HepG2 (cell line): ENCODE results near the gene OSBPL2. TPM values are rescaled to one million over a fixed set of nuclear protein-coding genes. Genes with fewer than 3 reads are reported as not detected.

Experiments
- AKAP8 ChIP-seq: sonication (generic); formaldehyde crosslinking; IDR thresholded peaks from 2 replicates; pipeline ENCODE4 v1.5.1; 2020; ENCODE audit warnings: mild to moderate bottlenecking, missing genetic modification reagents
- ATRX ChIP-seq: sonication (generic); formaldehyde crosslinking; IDR thresholded peaks from 2 replicates; pipeline ENCODE4 v1.4.0; 2020; ENCODE audit warnings: missing genetic modification reagents, borderline replicate concordance
- CHD2 ChIP-seq: IDR thresholded peaks from 2 replicates; pipeline ENCODE4 v1.6.1; 2011; ENCODE audit warnings: low read depth, low read length, improper control_type of control experiment
- E2F5 ChIP-seq: sonication (generic); formaldehyde crosslinking; conservative IDR thresholded peaks from 2 replicates; pipeline ENCODE4 v1.4.0; 2020; ENCODE audit warnings: missing genetic modification reagents
- PHB2 ChIP-seq: fragments of 450-650 bp; IDR thresholded peaks from 2 replicates; pipeline ENCODE4 v1.6.1; 2018; ENCODE audit not compliant: partially characterized antibody
- RNF2 ChIP-seq: fragments of 450-650 bp; conservative IDR thresholded peaks from 2 replicates; pipeline ENCODE4 v1.6.1; 2016; ENCODE audit warnings: low read depth
- SIX4 ChIP-seq: sonication (generic); formaldehyde crosslinking; IDR thresholded peaks from 2 replicates; pipeline ENCODE4 v1.4.0; 2020; ENCODE audit warnings: missing genetic modification reagents
- SOX13 ChIP-seq, 3 experiments: fragments of 450-650 bp in 1 of 3; sonication (generic) in 1 of 3; formaldehyde crosslinking in 1 of 3; IDR thresholded peaks in 2 of 3; conservative IDR thresholded peaks in 1 of 3; 2 replicates each; pipeline versions ENCODE4 v1.5.0 to v1.6.1; 2016 to 2020; ENCODE audit warnings: antibody characterized with exemption in 1 of 3, mild to moderate bottlenecking in 1 of 3, missing compliant biosample characterization in 1 of 3, missing genetic modification reagents in 1 of 3, moderate library complexity in 1 of 3
- TGIF2 ChIP-seq: IDR thresholded peaks from 2 replicates; pipeline ENCODE4 v1.6.1; 2016; ENCODE audit warnings: control low read depth, missing compliant biosample characterization
- THAP11 ChIP-seq: IDR thresholded peaks from 2 replicates; pipeline ENCODE4 v1.6.1; 2016; ENCODE audit warnings: missing biosample characterization, missing genetic modification reagents
- TOE1 ChIP-seq: sonication (generic); formaldehyde crosslinking; IDR thresholded peaks from 2 replicates; pipeline ENCODE4 v1.4.0; 2020; ENCODE audit warnings: mild to moderate bottlenecking, missing genetic modification reagents
- ZBTB21 ChIP-seq: sonication (generic); formaldehyde crosslinking; IDR thresholded peaks from 2 replicates; pipeline ENCODE4 v1.4.0; 2020; ENCODE audit warnings: missing genetic modification reagents
- ZNF34 ChIP-seq: sonication (generic); formaldehyde crosslinking; IDR thresholded peaks from 2 replicates; pipeline ENCODE4 v1.4.0; 2020; ENCODE audit warnings: mild to moderate bottlenecking, missing genetic modification reagents, borderline replicate concordance
- ZNF382 ChIP-seq: sonication (generic); formaldehyde crosslinking; IDR thresholded peaks from 2 replicates; pipeline ENCODE4 v1.5.0; 2020; ENCODE audit warnings: missing genetic modification reagents, mild to moderate bottlenecking, borderline replicate concordance
- ZNF691 ChIP-seq: sonication (generic); formaldehyde crosslinking; IDR thresholded peaks from 2 replicates; pipeline ENCODE4 v1.4.0; 2020; ENCODE audit warnings: missing genetic modification reagents, low read depth, mild to moderate bottlenecking, borderline replicate concordance
- ZNF709 ChIP-seq: sonication (generic); formaldehyde crosslinking; IDR thresholded peaks from 2 replicates; pipeline ENCODE4 v1.5.0; 2020; ENCODE audit warnings: mild to moderate bottlenecking, missing genetic modification reagents
- polyA plus RNA-seq, 8 experiments: library from polyadenylated mRNA; depleted of rRNA in 3 of 8; stranded (reverse) in 7 of 8; unstranded in 1 of 8; fragments of >200 nt; fragmentation: Illumina TruSeq in 4 of 8; extraction: Trizol in 4 of 8; gene quantifications; 2 replicates each; pipeline versions ENCODE4 v1.2.1 to v1.2.3, GENCODE V29; 2011 to 2016; ENCODE audit warnings: low read depth in 4 of 8, missing spikeins in 1 of 8, mixed read lengths in 1 of 8; ENCODE audit not compliant: insufficient read depth in 1 of 8
- total RNA-seq, 5 experiments: library from RNA; depleted of rRNA; stranded (reverse); fragments of >200 nt; fragmentation: Illumina TruSeq; extraction: Trizol; gene quantifications; 2 replicates each; pipeline ENCODE4 v1.2.3, GENCODE V29; 2016; ENCODE audit warnings: low read depth in 1 of 5
- TF ChIP-seq, protein P1 (sequence below): fragments of 450-650 bp; IDR thresholded peaks from 2 replicates; pipeline ENCODE4 v1.6.1; 2017; ENCODE audit warnings: mild to moderate bottlenecking
- TF ChIP-seq, protein P2 (sequence below): sonication (generic); formaldehyde crosslinking; IDR thresholded peaks from 2 replicates; pipeline ENCODE4 v1.5.1; 2020; ENCODE audit warnings: mild to moderate bottlenecking, missing genetic modification reagents, borderline replicate concordance

The OSBPL2 gene
- total and polyA plus RNA-seq, 2 of the 13 experiments (the other 11 are each of a cell fraction or from before 2014, with no cell fraction given) = 18.5 to 37.4 TPM

DNA sequence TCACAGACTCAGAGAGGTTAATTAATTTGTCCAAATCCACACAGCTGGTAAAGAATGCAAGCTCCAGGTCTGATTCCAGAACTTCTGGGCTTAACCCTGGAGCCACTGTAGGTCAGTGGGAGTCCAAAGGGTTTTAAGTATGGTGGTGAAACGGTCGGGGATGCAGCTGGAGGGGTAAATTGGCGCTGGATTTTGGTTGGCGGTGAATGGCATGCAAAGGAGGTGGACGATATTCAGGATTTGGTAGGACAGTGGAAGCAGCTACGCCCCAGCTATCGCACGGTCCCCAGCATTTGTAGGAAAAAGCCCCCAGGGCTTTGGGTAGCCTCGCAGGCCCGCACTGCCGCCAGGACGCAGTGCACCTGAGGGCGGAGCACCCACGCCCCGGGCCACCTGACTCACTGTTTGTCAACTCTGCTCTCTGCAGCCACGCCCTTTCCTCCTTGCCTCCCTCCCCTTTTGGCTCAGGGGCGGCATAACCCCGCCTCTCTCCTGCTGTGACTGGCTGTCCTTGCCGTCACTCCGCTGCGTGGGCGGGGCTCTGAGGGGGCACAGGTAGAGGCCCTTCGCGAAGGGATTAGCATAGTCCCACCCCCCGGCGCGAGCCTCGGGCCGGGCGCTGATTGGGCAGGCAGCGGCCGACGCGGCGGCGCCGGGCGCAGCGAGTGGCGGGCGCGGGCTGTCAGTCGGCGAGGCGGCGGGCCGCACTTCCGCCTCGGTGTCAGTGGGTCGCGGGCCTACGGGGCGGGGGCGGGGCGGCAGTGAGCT lies at the start of gene OSBPL2 (continued):
- TF ChIP-seq, protein P1, sequence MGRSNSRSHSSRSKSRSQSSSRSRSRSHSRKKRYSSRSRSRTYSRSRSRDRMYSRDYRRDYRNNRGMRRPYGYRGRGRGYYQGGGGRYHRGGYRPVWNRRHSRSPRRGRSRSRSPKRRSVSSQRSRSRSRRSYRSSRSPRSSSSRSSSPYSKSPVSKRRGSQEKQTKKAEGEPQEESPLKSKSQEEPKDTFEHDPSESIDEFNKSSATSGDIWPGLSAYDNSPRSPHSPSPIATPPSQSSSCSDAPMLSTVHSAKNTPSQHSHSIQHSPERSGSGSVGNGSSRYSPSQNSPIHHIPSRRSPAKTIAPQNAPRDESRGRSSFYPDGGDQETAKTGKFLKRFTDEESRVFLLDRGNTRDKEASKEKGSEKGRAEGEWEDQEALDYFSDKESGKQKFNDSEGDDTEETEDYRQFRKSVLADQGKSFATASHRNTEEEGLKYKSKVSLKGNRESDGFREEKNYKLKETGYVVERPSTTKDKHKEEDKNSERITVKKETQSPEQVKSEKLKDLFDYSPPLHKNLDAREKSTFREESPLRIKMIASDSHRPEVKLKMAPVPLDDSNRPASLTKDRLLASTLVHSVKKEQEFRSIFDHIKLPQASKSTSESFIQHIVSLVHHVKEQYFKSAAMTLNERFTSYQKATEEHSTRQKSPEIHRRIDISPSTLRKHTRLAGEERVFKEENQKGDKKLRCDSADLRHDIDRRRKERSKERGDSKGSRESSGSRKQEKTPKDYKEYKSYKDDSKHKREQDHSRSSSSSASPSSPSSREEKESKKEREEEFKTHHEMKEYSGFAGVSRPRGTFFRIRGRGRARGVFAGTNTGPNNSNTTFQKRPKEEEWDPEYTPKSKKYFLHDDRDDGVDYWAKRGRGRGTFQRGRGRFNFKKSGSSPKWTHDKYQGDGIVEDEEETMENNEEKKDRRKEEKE = no peak
- TF ChIP-seq E2F5 (CRISPR knock-in tag) = no peak; the same call in 1 of the 2 replicates
- no peak for TF ChIP-seq PHB2
- no peak for TF ChIP-seq ZNF382 (CRISPR knock-in tag)
- TF ChIP-seq, protein P2, sequence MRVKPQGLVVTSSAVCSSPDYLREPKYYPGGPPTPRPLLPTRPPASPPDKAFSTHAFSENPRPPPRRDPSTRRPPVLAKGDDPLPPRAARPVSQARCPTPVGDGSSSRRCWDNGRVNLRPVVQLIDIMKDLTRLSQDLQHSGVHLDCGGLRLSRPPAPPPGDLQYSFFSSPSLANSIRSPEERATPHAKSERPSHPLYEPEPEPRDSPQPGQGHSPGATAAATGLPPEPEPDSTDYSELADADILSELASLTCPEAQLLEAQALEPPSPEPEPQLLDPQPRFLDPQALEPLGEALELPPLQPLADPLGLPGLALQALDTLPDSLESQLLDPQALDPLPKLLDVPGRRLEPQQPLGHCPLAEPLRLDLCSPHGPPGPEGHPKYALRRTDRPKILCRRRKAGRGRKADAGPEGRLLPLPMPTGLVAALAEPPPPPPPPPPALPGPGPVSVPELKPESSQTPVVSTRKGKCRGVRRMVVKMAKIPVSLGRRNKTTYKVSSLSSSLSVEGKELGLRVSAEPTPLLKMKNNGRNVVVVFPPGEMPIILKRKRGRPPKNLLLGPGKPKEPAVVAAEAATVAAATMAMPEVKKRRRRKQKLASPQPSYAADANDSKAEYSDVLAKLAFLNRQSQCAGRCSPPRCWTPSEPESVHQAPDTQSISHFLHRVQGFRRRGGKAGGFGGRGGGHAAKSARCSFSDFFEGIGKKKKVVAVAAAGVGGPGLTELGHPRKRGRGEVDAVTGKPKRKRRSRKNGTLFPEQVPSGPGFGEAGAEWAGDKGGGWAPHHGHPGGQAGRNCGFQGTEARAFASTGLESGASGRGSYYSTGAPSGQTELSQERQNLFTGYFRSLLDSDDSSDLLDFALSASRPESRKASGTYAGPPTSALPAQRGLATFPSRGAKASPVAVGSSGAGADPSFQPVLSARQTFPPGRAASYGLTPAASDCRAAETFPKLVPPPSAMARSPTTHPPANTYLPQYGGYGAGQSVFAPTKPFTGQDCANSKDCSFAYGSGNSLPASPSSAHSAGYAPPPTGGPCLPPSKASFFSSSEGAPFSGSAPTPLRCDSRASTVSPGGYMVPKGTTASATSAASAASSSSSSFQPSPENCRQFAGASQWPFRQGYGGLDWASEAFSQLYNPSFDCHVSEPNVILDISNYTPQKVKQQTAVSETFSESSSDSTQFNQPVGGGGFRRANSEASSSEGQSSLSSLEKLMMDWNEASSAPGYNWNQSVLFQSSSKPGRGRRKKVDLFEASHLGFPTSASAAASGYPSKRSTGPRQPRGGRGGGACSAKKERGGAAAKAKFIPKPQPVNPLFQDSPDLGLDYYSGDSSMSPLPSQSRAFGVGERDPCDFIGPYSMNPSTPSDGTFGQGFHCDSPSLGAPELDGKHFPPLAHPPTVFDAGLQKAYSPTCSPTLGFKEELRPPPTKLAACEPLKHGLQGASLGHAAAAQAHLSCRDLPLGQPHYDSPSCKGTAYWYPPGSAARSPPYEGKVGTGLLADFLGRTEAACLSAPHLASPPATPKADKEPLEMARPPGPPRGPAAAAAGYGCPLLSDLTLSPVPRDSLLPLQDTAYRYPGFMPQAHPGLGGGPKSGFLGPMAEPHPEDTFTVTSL (CRISPR knock-in tag) = no peak
- 0 out of 2 replicates have a peak, but pooled peaks have one; percentile 28 for TF ChIP-seq ZNF691 (CRISPR knock-in tag)
- peak; percentile 70 for TF ChIP-seq TGIF2 (CRISPR knock-in tag)
- no peak for TF ChIP-seq SOX13 (IDR thresholded peaks at IDR 0.05)
- TF ChIP-seq SOX13 (CRISPR knock-in tag; conservative IDR thresholded peaks at IDR 0.05 in 1 of 2, IDR thresholded peaks at IDR 0.05 in 1 of 2) = peak in 1 of 2 experiments; percentile 47; a peak in 2 of 4 replicates
- no peak for TF ChIP-seq ZBTB21
- TF ChIP-seq ATRX = no peak
- TF ChIP-seq AKAP8 (CRISPR knock-in tag) = no peak
- TF ChIP-seq THAP11 (CRISPR knock-in tag) = peak; percentile 82
- peak; percentile 66; the same call in 1 of the 2 replicates for TF ChIP-seq CHD2
- no peak for TF ChIP-seq SIX4 (CRISPR knock-in tag)
- TF ChIP-seq TOE1 (CRISPR knock-in tag) = 0 out of 2 replicates have a peak, but pooled peaks have one; percentile 35
- TF ChIP-seq ZNF709 = no peak
- no peak; the same call in 1 of the 2 replicates for TF ChIP-seq ZNF34 (CRISPR knock-in tag)
- 0 out of 2 replicates have a peak, but pooled peaks have one; percentile 54 for TF ChIP-seq RNF2
